Kidney (tissue), 14 donors: ENCODE results near the gene CSTPP1. TPM values are rescaled to one million over a fixed set of nuclear protein-coding genes. Genes with fewer than 3 reads are reported as not detected.
A peak's percentile ranks its signal among the peaks of the same experiment; 100 is the strongest.

Experiments
- DNase-seq, 5 donors: peaks; one replicate each; pipeline ENCODE4 v3.0.0-alpha.2; 2013 to 2020
- FAIRE-seq: peaks from 2 replicates; lab custom pipeline; 2012; peaks lifted over from hg19 to GRCh38; lab: Jason Lieb, UNC
- H3K27ac ChIP-seq, 2 donors: one replicate each; pipeline ENCODE4 v1.7.0; 2013; ENCODE audit warnings: low read depth in 2 of 2, low read length in 2 of 2, inconsistent platforms in 1 of 2
- H3K27me3 ChIP-seq: one replicate; pipeline ENCODE4 v1.7.1; 2013; ENCODE audit warnings: low read length, inconsistent platforms; ENCODE audit not compliant: control insufficient read depth, insufficient read depth
- H3K36me3 ChIP-seq, 3 donors: one replicate each; pipeline versions ENCODE4 v1.7.0 to v1.7.1; 2013; ENCODE audit warnings: low read length in 3 of 3, control low read depth in 1 of 3, inconsistent platforms in 1 of 3; ENCODE audit not compliant: insufficient read depth in 3 of 3, control insufficient read depth in 2 of 3
- H3K4me1 ChIP-seq, 3 donors: one replicate each; pipeline versions ENCODE4 v1.7.0 to v1.7.1; 2013; ENCODE audit warnings: low read length in 3 of 3, inconsistent platforms in 1 of 3, low read depth in 1 of 3; ENCODE audit not compliant: control insufficient read depth in 2 of 3, insufficient read depth in 2 of 3
- H3K4me3 ChIP-seq, 3 donors: one replicate each; pipeline versions ENCODE4 v1.7.0 to v1.8.1; 2013; ENCODE audit warnings: low read length in 3 of 3, control low read depth in 1 of 3, inconsistent platforms in 1 of 3
- H3K9ac ChIP-seq, 3 donors: one replicate each; pipeline versions ENCODE4 v1.7.0 to v1.7.1; 2013; ENCODE audit warnings: low read length in 3 of 3, control low read depth in 1 of 3, inconsistent platforms in 1 of 3
- H3K9me3 ChIP-seq, 3 donors: one replicate each; pipeline versions ENCODE4 v1.7.0 to v1.7.1; 2013; ENCODE audit warnings: low read length in 3 of 3, control low read depth in 1 of 3, inconsistent platforms in 1 of 3; ENCODE audit not compliant: control insufficient read depth in 2 of 3, insufficient read depth in 1 of 3
- intact Hi-C: fragments of 100-400 bp; cut with DNase I; formaldehyde crosslinking; loops from one replicate; pipeline ENCODE4 v1.11.1; 2022
- polyA plus RNA-seq: library from polyadenylated mRNA; stranded (reverse); fragments of 350-450 nt; fragmentation: Illumina TruSeq; extraction: RNeasy Lipid Tissue Mini Kit (QIAGEN cat#74804); gene quantifications from one replicate; pipeline ENCODE4 v1.2.3, GENCODE V29; 2014; ENCODE audit warnings: low read depth, low replicate concordance; ENCODE audit not compliant: insufficient read depth
- total RNA-seq: library from RNA; stranded (reverse); fragmentation: NEBNext Ultra II Directional; extraction: Animal tissue kit (Norgen Biotek cat#: 25700); gene quantifications from one replicate; pipeline ENCODE4 v1.2.1, GENCODE V29; 2021
- TF ChIP-seq, protein P1 (sequence below): IDR thresholded peaks from 3 replicates; pipeline ENCODE4 v1.5.1; 2012; ENCODE audit warnings: mild to moderate bottlenecking, moderate library complexity, borderline replicate concordance; ENCODE audit not compliant: insufficient read depth; ENCODE audit errors: extremely low read depth
- donor health status: control.
- donor health status: control.
- donor health status: control.
- donor health status: control.
- donor health status: control.
- donor health status: DM: yes; HTN: yes; CAD: no.
- donor health status: Normal renal cell carcinoma (clear cell type).

CSTPP1 gene
- total and polyA plus RNA-seq, 2 donors from 2014 or later, result 37.4 to 50.3 TPM

DNA sequence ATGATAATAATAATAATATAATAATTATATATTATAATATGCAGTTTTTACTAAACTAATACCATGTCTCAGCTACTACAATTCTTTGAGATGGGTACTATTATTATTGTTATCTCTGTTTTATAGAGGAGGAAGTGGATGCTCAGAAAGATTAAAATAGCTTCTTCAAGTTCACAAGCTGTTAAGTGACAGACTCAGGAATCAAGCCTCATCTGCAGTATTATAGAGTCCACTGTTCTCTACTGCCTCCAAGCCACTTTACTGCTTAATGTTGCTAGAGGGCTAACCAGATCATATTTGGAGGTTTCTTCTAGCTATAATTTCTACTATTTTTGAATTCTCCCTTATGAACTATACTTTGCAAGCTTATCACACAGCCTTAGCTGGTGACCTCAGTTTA lies 62.7 kb downstream of the CSTPP1 start:
- Histone ChIP-seq H3K4me3 (no peak overlapping the region), H3K9ac (no peak overlapping the region), H3K27me3 (no peaks in the 10 kb centered on the region), H3K9me3 (no peaks in the 10 kb centered on the region), H3K27ac (no peak overlapping the region), H3K36me3 (no peaks in the 10 kb centered on the region), H3K4me1 (no peaks in the 10 kb centered on the region)
- TF ChIP-seq, protein P1, sequence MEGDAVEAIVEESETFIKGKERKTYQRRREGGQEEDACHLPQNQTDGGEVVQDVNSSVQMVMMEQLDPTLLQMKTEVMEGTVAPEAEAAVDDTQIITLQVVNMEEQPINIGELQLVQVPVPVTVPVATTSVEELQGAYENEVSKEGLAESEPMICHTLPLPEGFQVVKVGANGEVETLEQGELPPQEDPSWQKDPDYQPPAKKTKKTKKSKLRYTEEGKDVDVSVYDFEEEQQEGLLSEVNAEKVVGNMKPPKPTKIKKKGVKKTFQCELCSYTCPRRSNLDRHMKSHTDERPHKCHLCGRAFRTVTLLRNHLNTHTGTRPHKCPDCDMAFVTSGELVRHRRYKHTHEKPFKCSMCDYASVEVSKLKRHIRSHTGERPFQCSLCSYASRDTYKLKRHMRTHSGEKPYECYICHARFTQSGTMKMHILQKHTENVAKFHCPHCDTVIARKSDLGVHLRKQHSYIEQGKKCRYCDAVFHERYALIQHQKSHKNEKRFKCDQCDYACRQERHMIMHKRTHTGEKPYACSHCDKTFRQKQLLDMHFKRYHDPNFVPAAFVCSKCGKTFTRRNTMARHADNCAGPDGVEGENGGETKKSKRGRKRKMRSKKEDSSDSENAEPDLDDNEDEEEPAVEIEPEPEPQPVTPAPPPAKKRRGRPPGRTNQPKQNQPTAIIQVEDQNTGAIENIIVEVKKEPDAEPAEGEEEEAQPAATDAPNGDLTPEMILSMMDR, result no peak
- DNase-seq, result no peak
- intact Hi-C loops, result no loop called here
- no peak for FAIRE-seq

DNA sequence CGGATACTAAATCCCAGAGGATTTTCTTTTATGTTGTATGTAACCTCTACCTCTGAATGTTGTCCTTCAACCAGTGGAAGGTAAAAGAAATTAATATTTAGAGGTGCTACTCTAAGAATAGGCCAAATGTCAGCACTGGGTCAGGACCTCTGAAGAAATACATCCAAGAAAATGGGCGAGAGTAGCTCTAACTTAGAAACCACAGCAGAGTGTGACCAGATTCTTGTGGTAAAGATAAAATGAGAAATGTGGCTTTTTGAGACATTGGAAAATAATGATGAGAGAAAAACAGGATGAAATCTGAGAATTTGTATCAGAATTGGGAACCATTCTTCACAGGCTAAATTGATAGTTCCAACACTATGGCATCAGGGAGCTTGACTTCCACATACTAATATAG lies 63.5 kb downstream of the CSTPP1 start:
- H3K4me3 ChIP-seq, result no peak overlapping the region
- H3K9ac ChIP-seq, result no peak overlapping the region
- H3K27ac ChIP-seq, result no peak overlapping the region
- H3K4me1 ChIP-seq, result peaks cover 0 to 2% (median 0%) of the 10 kb centered on the region in 3 donors
- H3K27me3 ChIP-seq, result no peaks in the 10 kb centered on the region
- no peak for FAIRE-seq
- no peaks in the 10 kb centered on the region for H3K9me3 ChIP-seq
- intact Hi-C loops, result no loop called here
- no peaks in the 10 kb centered on the region for H3K36me3 ChIP-seq
- DNase-seq, result no peak
- TF ChIP-seq, protein P1, result no peak

DNA sequence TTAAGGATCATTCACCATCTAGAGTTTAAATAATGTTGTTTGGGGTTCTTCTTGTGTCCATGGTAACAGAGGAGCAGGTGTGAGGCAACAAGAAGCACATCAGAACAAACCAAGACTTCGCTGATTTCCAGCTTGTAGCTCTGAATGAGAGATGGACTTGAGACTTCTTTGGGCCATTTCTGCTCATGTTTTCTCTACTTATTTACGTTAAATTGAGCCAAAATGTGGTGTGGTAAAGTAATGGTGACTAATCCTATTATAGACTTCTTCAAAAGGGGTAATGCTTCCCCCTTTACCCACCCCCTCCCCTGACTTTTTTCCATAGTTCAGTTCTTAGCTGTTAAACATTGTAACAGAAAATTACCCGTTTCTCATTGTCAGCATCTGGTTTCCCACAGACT lies 65.2 kb downstream of the CSTPP1 start:
- H3K4me1 ChIP-seq, result peaks cover 0 to 2% (median 0%) of the 10 kb centered on the region in 3 donors
- intact Hi-C loops, result no loop called here
- no peak overlapping the region for H3K4me3 ChIP-seq
- H3K27me3 ChIP-seq, result no peaks in the 10 kb centered on the region
- FAIRE-seq (no peak), DNase-seq (peak in 2 of 5 donors; percentile 22 to 32)
- no peak overlapping the region for H3K9ac ChIP-seq
- H3K27ac ChIP-seq, result no peak overlapping the region
- H3K9me3 ChIP-seq, result no peaks in the 10 kb centered on the region
- TF ChIP-seq, protein P1, result no peak
- H3K36me3 ChIP-seq, result no peaks in the 10 kb centered on the region

DNA sequence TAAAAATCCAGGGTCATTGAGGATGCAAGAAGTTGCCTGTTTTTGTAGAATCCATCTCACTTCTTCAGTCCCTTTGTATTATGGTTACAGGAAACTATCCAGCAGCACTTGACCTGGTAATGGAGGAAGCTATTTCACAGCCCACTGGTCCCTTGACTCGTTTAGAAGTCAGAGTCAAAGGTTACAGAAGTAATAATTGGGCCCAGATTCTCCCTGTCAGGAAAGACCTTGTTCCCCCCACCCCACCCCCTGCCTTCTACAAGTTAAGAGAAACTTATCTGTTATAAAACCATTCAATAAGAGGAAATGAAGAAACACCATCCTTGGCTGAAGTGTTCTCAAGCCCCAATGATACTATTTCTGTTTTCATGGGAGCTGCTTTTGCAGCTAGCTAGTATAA lies 65.8 kb downstream of the CSTPP1 start:
- Histone ChIP-seq H3K27ac (no peak overlapping the region), H3K4me3 (no peak overlapping the region), H3K9me3 (no peaks in the 10 kb centered on the region), H3K36me3 (no peaks in the 10 kb centered on the region), H3K4me1 (peaks cover 0 to 2% (median 0%) of the 10 kb centered on the region in 3 donors), H3K27me3 (no peaks in the 10 kb centered on the region), H3K9ac (no peak overlapping the region)
- intact Hi-C loops, result no loop called here
- TF ChIP-seq, protein P1, result no peak
- DNase-seq (peak in 4 of 5 donors; percentile 29 to 63 (median 49)), FAIRE-seq (no peak)
